ENCODE data around the gene MTMR12. TPM values are rescaled to one million over a fixed set of nuclear protein-coding genes. Genes with fewer than 3 reads are reported as not detected.
"Not testable (repeated sequence)": the region's sequence is repeated elsewhere in the genome, so short reads cannot be mapped to it uniquely, and the experiment has no call there.

MTMR12 gene
- total RNA-seq, 1 donor from 2014 or later: 25.6 TPM

GRCh38 chr5:32326216-32326772, 13.6 kb upstream of the MTMR12 start:
- no peak overlapping the region for H3K4me3 Mint-ChIP-seq (ENCODE audit: unreplicated experiment)
- peaks cover 11% of the 10 kb centered on the region for H3K4me1 Mint-ChIP-seq (ENCODE audit: low read depth, unreplicated experiment)
- no peak overlapping the region for H3K27ac Mint-ChIP-seq (ENCODE audit: unreplicated experiment)
- H3K27me3 Mint-ChIP-seq (ENCODE audit: unreplicated experiment): peaks cover 11% of the 10 kb centered on the region
- H3K9me3 Mint-ChIP-seq (ENCODE audit: unreplicated experiment): peaks cover 15% of the 10 kb centered on the region
- no peak for TF ChIP-seq CTCF (IDR thresholded peaks at IDR 0.05; ENCODE audit: partially characterized antibody, unreplicated experiment)
- peaks cover 6% of the 10 kb centered on the region for H3K36me3 Mint-ChIP-seq (ENCODE audit: unreplicated experiment)
- no peak for DNase-seq

GRCh38 chr5:32325616-32326015, 12.9 kb upstream of the MTMR12 start:
- no peak for TF ChIP-seq CTCF (IDR thresholded peaks at IDR 0.05; ENCODE audit: partially characterized antibody, unreplicated experiment)
- Mint-ChIP-seq H3K9me3 (ENCODE audit: unreplicated experiment) (peaks cover 15% of the 10 kb centered on the region), H3K4me1 (ENCODE audit: low read depth, unreplicated experiment) (peaks cover 11% of the 10 kb centered on the region), H3K4me3 (ENCODE audit: unreplicated experiment) (no peak overlapping the region), H3K27me3 (ENCODE audit: unreplicated experiment) (peaks cover 11% of the 10 kb centered on the region), H3K36me3 (ENCODE audit: unreplicated experiment) (peaks cover 6% of the 10 kb centered on the region), H3K27ac (ENCODE audit: unreplicated experiment) (no peak overlapping the region)
- no peak for DNase-seq

DNA sequence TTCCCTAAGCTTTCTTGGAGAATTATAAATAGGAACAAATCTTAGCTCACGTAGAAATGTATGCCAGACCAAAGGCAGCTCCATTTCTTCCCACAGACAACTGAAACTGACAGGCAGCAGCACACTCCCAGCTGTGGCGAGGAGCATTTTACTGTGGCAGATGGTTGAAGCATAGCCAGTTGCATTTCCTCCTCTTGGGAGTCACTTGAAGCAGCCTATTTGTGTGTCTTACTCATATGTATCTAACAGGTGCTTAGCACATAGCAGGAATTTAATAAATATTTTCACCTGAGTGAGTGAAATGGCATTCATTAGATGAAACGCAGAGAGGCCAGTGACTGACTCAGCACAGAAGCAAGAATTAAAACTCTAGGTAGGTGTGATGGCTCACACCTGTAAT, 12.3 kb upstream of the MTMR12 start:
- H3K36me3 Mint-ChIP-seq (ENCODE audit: unreplicated experiment): peaks cover 6% of the 10 kb centered on the region
- peaks cover 15% of the 10 kb centered on the region for H3K9me3 Mint-ChIP-seq (ENCODE audit: unreplicated experiment)
- peak overlapping the region; percentile 55 for H3K4me3 Mint-ChIP-seq (ENCODE audit: unreplicated experiment)
- TF ChIP-seq CTCF (IDR thresholded peaks at IDR 0.05; ENCODE audit: partially characterized antibody, unreplicated experiment): no peak
- peaks cover 11% of the 10 kb centered on the region for H3K27me3 Mint-ChIP-seq (ENCODE audit: unreplicated experiment)
- DNase-seq: peak; percentile 54
- peaks cover 11% of the 10 kb centered on the region for H3K4me1 Mint-ChIP-seq (ENCODE audit: low read depth, unreplicated experiment)
- peak overlapping the region; percentile 74 for H3K27ac Mint-ChIP-seq (ENCODE audit: unreplicated experiment)

- DNase-seq: no peak
- peak overlapping the region; percentile 33 for H3K27ac Mint-ChIP-seq (ENCODE audit: unreplicated experiment)
- H3K36me3 Mint-ChIP-seq (ENCODE audit: unreplicated experiment): peaks cover 6% of the 10 kb centered on the region
- peaks cover 11% of the 10 kb centered on the region for H3K4me1 Mint-ChIP-seq (ENCODE audit: low read depth, unreplicated experiment)
- TF ChIP-seq CTCF (IDR thresholded peaks at IDR 0.05; ENCODE audit: partially characterized antibody, unreplicated experiment): no peak
- no peak overlapping the region for H3K4me3 Mint-ChIP-seq (ENCODE audit: unreplicated experiment)
- H3K27me3 Mint-ChIP-seq (ENCODE audit: unreplicated experiment): peaks cover 13% of the 10 kb centered on the region
- H3K9me3 Mint-ChIP-seq (ENCODE audit: unreplicated experiment): peaks cover 15% of the 10 kb centered on the region
Measured at GRCh38 chr5:32323741-32324140, 11.0 kb upstream of the MTMR12 start.

- H3K27ac Mint-ChIP-seq (ENCODE audit: unreplicated experiment): no peak overlapping the region
- peaks cover 13% of the 10 kb centered on the region for H3K27me3 Mint-ChIP-seq (ENCODE audit: unreplicated experiment)
- H3K4me3 Mint-ChIP-seq (ENCODE audit: unreplicated experiment): no peak overlapping the region
- no peak for TF ChIP-seq CTCF (IDR thresholded peaks at IDR 0.05; ENCODE audit: partially characterized antibody, unreplicated experiment)
- H3K36me3 Mint-ChIP-seq (ENCODE audit: unreplicated experiment): peaks cover 6% of the 10 kb centered on the region
- no peak for DNase-seq
- H3K9me3 Mint-ChIP-seq (ENCODE audit: unreplicated experiment): peaks cover 15% of the 10 kb centered on the region
- peaks cover 11% of the 10 kb centered on the region for H3K4me1 Mint-ChIP-seq (ENCODE audit: low read depth, unreplicated experiment)
Measured at GRCh38 chr5:32322882-32323281, 10.1 kb upstream of the MTMR12 start.

- not testable (repeated sequence) for DNase-seq; H3K36me3 Mint-ChIP-seq (ENCODE audit: unreplicated experiment); H3K4me3 Mint-ChIP-seq (ENCODE audit: unreplicated experiment); H3K27ac Mint-ChIP-seq (ENCODE audit: unreplicated experiment)
- Mint-ChIP-seq H3K27me3 (ENCODE audit: unreplicated experiment) (peaks cover 13% of the 10 kb centered on the region), H3K9me3 (ENCODE audit: unreplicated experiment) (peaks cover 15% of the 10 kb centered on the region), H3K4me1 (ENCODE audit: low read depth, unreplicated experiment) (peaks cover 11% of the 10 kb centered on the region)
Measured at GRCh38 chr5:32321787-32322186, 9.0 kb upstream of the MTMR12 start.

All from glutamatergic neuron (in vitro differentiated cells).